GM23338 (cell line): Measurements from ENCODE around the gene AHDC1. TPM values are rescaled to one million over a fixed set of nuclear protein-coding genes. Genes with fewer than 3 reads are reported as not detected.

Experiments used
- ATAC-seq: fragments of 200-7000 bp; cut with Tn5 transposase; 3 replicates; pipeline ENCODE4 v1.9.1; 2020
- DNase-seq: peaks from one replicate; pipeline ENCODE4 v3.0.0-alpha.2; 2015; ENCODE audit warnings: low spot score
- H2AFZ ChIP-seq: fragments of 200-600 bp; sonication (generic); 2 replicates; pipeline ENCODE4 v1.8.0; 2016; ENCODE audit warnings: antibody characterized with exemption, mild to moderate bottlenecking, moderate library complexity
- H3F3A ChIP-seq: fragments of 200-600 bp; sonication (generic); replicated peaks from 2 replicates; pipeline ENCODE4 v1.8.0; 2017; ENCODE audit warnings: antibody characterized with exemption, mixed run types, low read depth
- H3K27ac ChIP-seq: fragments of 200-600 bp; sonication (generic); 2 replicates; pipeline ENCODE4 v1.6.1; 2016; ENCODE audit warnings: low read depth
- H3K27me3 ChIP-seq: fragments of 200-600 bp; sonication (generic); 2 replicates; pipeline ENCODE4 v1.8.0; 2016; ENCODE audit warnings: mild to moderate bottlenecking, mixed run types, moderate library complexity; ENCODE audit not compliant: insufficient read depth
- H3K36me3 ChIP-seq: fragments of 200-600 bp; sonication (generic); 2 replicates; pipeline ENCODE4 v1.8.0; 2016; ENCODE audit warnings: mild to moderate bottlenecking; ENCODE audit not compliant: insufficient read depth
- H3K4me1 ChIP-seq: fragments of 200-600 bp; sonication (generic); 2 replicates; pipeline ENCODE4 v1.8.0; 2016; ENCODE audit warnings: mild to moderate bottlenecking, moderate library complexity; ENCODE audit not compliant: insufficient read depth
- H3K4me2 ChIP-seq: fragments of 200-600 bp; sonication (generic); 2 replicates; pipeline ENCODE4 v1.7.1; 2017; ENCODE audit warnings: mixed run types
- H3K4me3 ChIP-seq: fragments of 200-600 bp; sonication (generic); 2 replicates; pipeline ENCODE4 v1.6.1; 2016; ENCODE audit warnings: mixed run types
- H3K79me2 ChIP-seq: fragments of 200-600 bp; sonication (generic); replicated peaks from 2 replicates; pipeline ENCODE4 v1.8.0; 2017; ENCODE audit warnings: mild to moderate bottlenecking; ENCODE audit not compliant: insufficient read depth
- H3K9me2 ChIP-seq: fragments of 200-600 bp; sonication (generic); 2 replicates; pipeline ENCODE4 v1.8.0; 2017; ENCODE audit not compliant: insufficient read depth
- H4K20me1 ChIP-seq: fragments of 200-600 bp; sonication (generic); replicated peaks from 2 replicates; pipeline ENCODE4 v1.8.0; 2017; ENCODE audit warnings: mild to moderate bottlenecking; ENCODE audit not compliant: insufficient read depth
- H3K27ac Mint-ChIP-seq: 2 replicates; pipeline ENCODE4 v1.8.0; 2020; ENCODE audit warnings: inconsistent platforms, mild to moderate bottlenecking, moderate library complexity, mixed read lengths
- H3K27me3 Mint-ChIP-seq: 3 replicates; pipeline ENCODE4 v1.8.0; 2022; ENCODE audit warnings: low read depth, mild to moderate bottlenecking, moderate library complexity, mixed read lengths, inconsistent platforms; ENCODE audit not compliant: insufficient read depth, poor library complexity
- H3K36me3 Mint-ChIP-seq: 3 replicates; pipeline ENCODE4 v1.8.0; 2021; ENCODE audit warnings: low read depth, mild to moderate bottlenecking, inconsistent platforms, moderate library complexity, mixed read lengths
- H3K4me1 Mint-ChIP-seq: 3 replicates; pipeline ENCODE4 v1.8.0; 2020; ENCODE audit warnings: mild to moderate bottlenecking, inconsistent platforms, mixed read lengths
- H3K4me3 Mint-ChIP-seq: 3 replicates; pipeline ENCODE4 v1.8.0; 2021; ENCODE audit warnings: moderate library complexity, mild to moderate bottlenecking, inconsistent platforms, mixed read lengths
- H3K9me3 Mint-ChIP-seq: 3 replicates; pipeline ENCODE4 v1.8.0; 2020; ENCODE audit warnings: moderate library complexity, mild to moderate bottlenecking, inconsistent platforms, mixed read lengths
- CREB1 ChIP-seq: fragments of 250-450 bp; sonication (Bioruptor Pico); IDR thresholded peaks from 2 replicates; pipeline ENCODE4 v1.5.0; 2020; ENCODE audit warnings: low read depth, mild to moderate bottlenecking, moderate library complexity
- CTCF ChIP-seq, 2 experiments: fragments of 200-600 bp in 1 of 2; sonication (generic) in 1 of 2; conservative IDR thresholded peaks; 2 replicates each; pipeline versions ENCODE4 v1.5.1 to v1.6.1; 2016 to 2017; ENCODE audit warnings: antibody characterized with exemption in 2 of 2, low read depth in 2 of 2, mild to moderate bottlenecking in 2 of 2, moderate library complexity in 1 of 2
- ETS1 ChIP-seq: IDR thresholded peaks from 2 replicates; pipeline ENCODE4 v1.6.1; 2016; ENCODE audit warnings: antibody characterized with exemption
- EZH2 ChIP-seq: fragments of 200-600 bp; sonication (generic); IDR thresholded peaks from one replicate; pipeline ENCODE4 v1.8.0; 2017; ENCODE audit warnings: antibody characterized with exemption, mild to moderate bottlenecking, low read depth; ENCODE audit not compliant: unreplicated experiment
- EZH2phosphoT487 ChIP-seq: fragments of 200-600 bp; sonication (generic); IDR thresholded peaks from one replicate; pipeline ENCODE4 v1.8.1; 2018; ENCODE audit warnings: antibody characterized with exemption; ENCODE audit not compliant: unreplicated experiment
- JUNB ChIP-seq: IDR thresholded peaks from one replicate; pipeline ENCODE4 v1.6.1; 2016; ENCODE audit warnings: antibody characterized with exemption; ENCODE audit not compliant: unreplicated experiment
- POLR2AphosphoS5 ChIP-seq: IDR thresholded peaks from 2 replicates; pipeline ENCODE4 v1.6.1; 2016; ENCODE audit warnings: antibody characterized with exemption, low read depth
- REST ChIP-seq: IDR thresholded peaks from one replicate; pipeline ENCODE4 v1.6.1; 2018; ENCODE audit warnings: antibody characterized with exemption; ENCODE audit not compliant: unreplicated experiment
- STAT1 ChIP-seq: IDR thresholded peaks from one replicate; pipeline ENCODE4 v1.6.1; 2016; ENCODE audit warnings: antibody characterized with exemption; ENCODE audit not compliant: unreplicated experiment
- ZNF114 ChIP-seq: fragments of 250-450 bp; sonication (Bioruptor Pico); IDR thresholded peaks from 2 replicates; pipeline ENCODE4 v1.5.0; 2020; ENCODE audit warnings: mild to moderate bottlenecking, moderate library complexity
- polyA plus RNA-seq: library from polyadenylated mRNA; unstranded; fragments of >200 nt; fragmentation: Nextera tagmentation; extraction: Ambion mirVana; gene quantifications from 2 replicates; pipeline ENCODE4 v1.2.1, GENCODE V29; 2016
- total RNA-seq: library from RNA; depleted of rRNA; stranded (reverse); fragments of >200 nt; shearing (Covaris generic); gene quantifications from 2 replicates; pipeline ENCODE4 v1.2.3, GENCODE V29; 2014
- TF ChIP-seq, protein P1 (sequence below): fragments of 250-450 bp; sonication (Bioruptor Pico); IDR thresholded peaks from 2 replicates; pipeline ENCODE4 v1.5.0; 2020; ENCODE audit warnings: mild to moderate bottlenecking, moderate library complexity

The AHDC1 gene
- total and polyA plus RNA-seq, 2 experiments from 2014 or later: 8.3 to 22.2 TPM

DNA sequence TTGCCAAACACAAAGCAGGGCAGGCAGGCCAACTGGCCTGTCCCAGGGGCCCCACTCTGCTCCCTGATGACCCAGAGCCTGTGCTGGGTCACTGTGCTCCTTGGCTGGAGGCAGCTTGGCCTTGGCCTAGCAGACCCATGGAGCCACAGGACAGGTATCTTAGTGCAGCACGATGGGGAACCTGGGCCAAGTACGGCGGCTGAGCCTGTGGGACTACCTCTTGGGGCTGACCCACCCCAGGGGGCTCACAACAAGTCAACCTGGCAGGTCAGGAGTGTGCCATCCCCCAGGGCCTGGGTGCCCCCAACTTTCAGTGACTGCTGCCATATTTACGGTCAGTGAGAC, 41.1 kb upstream of the AHDC1 start (continued):
- no peak for TF ChIP-seq JUNB

DNA sequence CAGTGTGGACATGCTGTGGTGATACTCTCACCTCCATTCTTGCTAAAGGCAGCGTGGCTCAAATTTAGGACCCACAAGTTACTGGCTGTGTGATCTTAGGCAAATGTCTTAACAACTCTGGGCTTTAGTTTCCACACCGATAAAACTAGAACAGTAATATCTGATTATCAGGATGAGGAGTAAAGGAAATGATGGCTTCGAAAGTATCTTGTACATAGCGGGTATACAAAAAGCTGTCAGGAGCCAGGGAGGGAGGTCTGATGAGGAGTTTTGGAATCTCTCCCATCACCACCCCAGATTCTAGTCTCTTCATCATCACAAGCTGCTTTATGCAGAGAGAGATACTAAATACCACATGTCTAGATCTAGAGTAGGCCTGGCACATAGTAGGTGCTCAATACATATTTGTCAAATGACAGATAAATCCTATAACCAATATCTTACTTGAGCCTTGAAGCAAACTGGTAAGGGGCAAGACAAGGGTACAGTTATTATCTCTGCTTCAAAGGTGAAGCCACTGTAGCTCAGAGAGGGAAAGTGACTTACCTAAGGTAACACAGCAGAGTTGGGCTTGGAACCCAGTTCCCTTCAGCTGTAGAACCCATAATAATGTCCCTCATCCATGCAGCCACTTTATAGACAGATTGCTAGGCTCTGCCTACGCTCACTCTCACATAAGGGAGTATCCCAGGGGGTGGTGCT, 40.6 kb upstream of the AHDC1 start:
- Histone ChIP-seq H3K4me2 (no peak overlapping the region), H3K4me3 (no peak overlapping the region), H3K79me2 (no peaks in the 10 kb centered on the region), H3K36me3 (no peaks in the 10 kb centered on the region), H3F3A (peaks cover 3% of the 10 kb centered on the region; the same call in 1 of the 2 replicates), H3K4me1 (peaks cover 9% of the 10 kb centered on the region; the same call in 1 of the 2 replicates), H4K20me1 (no peaks in the 10 kb centered on the region), H3K9me2 (no peaks in the 10 kb centered on the region), H3K27ac (no peak overlapping the region), H2AFZ (no peak overlapping the region), H3K27me3 (no peaks in the 10 kb centered on the region)
- H3K9me3 Mint-ChIP-seq: no peaks in the 10 kb centered on the region; the same call in 2 of the 3 replicates
- no peak overlapping the region for H3K4me3 Mint-ChIP-seq
- no peak for ATAC-seq
- H3K27me3 Mint-ChIP-seq: peaks cover 8% of the 10 kb centered on the region
- peaks cover 10% of the 10 kb centered on the region for H3K4me1 Mint-ChIP-seq
- TF ChIP-seq ETS1: no peak
- no peak for TF ChIP-seq EZH2
- no peak for TF ChIP-seq CTCF (conservative IDR thresholded peaks at IDR 0.05; ENCODE audit: low read depth in 2 of 2)
- TF ChIP-seq POLR2AphosphoS5: no peak
- no peak for TF ChIP-seq JUNB
- TF ChIP-seq ZNF114 (CRISPR knock-in tag): no peak
- TF ChIP-seq REST: no peak
- TF ChIP-seq CREB1 (CRISPR knock-in tag): no peak
- TF ChIP-seq STAT1: no peak
- TF ChIP-seq EZH2phosphoT487: no peak
- TF ChIP-seq, protein P1, sequence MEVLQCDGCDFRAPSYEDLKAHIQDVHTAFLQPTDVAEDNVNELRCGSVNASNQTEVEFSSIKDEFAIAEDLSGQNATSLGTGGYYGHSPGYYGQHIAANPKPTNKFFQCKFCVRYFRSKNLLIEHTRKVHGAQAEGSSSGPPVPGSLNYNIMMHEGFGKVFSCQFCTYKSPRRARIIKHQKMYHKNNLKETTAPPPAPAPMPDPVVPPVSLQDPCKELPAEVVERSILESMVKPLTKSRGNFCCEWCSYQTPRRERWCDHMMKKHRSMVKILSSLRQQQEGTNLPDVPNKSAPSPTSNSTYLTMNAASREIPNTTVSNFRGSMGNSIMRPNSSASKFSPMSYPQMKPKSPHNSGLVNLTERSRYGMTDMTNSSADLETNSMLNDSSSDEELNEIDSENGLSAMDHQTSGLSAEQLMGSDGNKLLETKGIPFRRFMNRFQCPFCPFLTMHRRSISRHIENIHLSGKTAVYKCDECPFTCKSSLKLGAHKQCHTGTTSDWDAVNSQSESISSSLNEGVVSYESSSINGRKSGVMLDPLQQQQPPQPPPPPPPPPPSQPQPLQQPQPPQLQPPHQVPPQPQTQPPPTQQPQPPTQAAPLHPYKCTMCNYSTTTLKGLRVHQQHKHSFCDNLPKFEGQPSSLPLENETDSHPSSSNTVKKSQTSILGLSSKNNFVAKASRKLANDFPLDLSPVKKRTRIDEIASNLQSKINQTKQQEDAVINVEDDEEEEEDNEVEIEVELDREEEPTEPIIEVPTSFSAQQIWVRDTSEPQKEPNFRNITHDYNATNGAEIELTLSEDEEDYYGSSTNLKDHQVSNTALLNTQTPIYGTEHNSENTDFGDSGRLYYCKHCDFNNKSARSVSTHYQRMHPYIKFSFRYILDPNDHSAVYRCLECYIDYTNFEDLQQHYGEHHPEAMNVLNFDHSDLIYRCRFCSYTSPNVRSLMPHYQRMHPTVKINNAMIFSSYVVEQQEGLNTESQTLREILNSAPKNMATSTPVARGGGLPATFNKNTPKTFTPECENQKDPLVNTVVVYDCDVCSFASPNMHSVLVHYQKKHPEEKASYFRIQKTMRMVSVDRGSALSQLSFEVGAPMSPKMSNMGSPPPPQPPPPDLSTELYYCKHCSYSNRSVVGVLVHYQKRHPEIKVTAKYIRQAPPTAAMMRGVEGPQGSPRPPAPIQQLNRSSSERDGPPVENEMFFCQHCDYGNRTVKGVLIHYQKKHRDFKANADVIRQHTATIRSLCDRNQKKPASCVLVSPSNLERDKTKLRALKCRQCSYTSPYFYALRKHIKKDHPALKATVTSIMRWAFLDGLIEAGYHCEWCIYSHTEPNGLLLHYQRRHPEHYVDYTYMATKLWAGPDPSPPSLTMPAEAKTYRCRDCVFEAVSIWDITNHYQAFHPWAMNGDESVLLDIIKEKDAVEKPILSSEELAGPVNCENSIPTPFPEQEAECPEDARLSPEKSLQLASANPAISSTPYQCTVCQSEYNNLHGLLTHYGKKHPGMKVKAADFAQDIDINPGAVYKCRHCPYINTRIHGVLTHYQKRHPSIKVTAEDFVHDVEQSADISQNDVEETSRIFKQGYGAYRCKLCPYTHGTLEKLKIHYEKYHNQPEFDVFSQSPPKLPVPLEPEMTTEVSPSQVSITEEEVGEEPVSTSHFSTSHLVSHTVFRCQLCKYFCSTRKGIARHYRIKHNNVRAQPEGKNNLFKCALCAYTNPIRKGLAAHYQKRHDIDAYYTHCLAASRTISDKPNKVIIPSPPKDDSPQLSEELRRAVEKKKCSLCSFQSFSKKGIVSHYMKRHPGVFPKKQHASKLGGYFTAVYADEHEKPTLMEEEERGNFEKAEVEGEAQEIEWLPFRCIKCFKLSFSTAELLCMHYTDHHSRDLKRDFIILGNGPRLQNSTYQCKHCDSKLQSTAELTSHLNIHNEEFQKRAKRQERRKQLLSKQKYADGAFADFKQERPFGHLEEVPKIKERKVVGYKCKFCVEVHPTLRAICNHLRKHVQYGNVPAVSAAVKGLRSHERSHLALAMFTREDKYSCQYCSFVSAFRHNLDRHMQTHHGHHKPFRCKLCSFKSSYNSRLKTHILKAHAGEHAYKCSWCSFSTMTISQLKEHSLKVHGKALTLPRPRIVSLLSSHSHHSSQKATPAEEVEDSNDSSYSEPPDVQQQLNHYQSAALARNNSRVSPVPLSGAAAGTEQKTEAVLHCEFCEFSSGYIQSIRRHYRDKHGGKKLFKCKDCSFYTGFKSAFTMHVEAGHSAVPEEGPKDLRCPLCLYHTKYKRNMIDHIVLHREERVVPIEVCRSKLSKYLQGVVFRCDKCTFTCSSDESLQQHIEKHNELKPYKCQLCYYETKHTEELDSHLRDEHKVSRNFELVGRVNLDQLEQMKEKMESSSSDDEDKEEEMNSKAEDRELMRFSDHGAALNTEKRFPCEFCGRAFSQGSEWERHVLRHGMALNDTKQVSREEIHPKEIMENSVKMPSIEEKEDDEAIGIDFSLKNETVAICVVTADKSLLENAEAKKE: no peak
- H3K27ac Mint-ChIP-seq: no peak overlapping the region
- no peak for DNase-seq
- no peaks in the 10 kb centered on the region for H3K36me3 Mint-ChIP-seq
